Epithelial cell of proximal tubule (primary cell): ENCODE results near the gene DGKB. TPM values are rescaled to one million over a fixed set of nuclear protein-coding genes. Genes with fewer than 3 reads are reported as not detected.

Source experiments
- DNase-seq: peaks from one replicate; pipeline ENCODE4 v3.0.0-alpha.2; 2011; ENCODE audit warnings: low read depth
- H3K4me3 ChIP-seq: 2 replicates; pipeline ENCODE4 v1.5.1; 2011; ENCODE audit warnings: low read depth, mild to moderate bottlenecking, low read length
- CTCF ChIP-seq: conservative IDR thresholded peaks from 2 replicates; pipeline ENCODE4 v1.5.1; 2012; ENCODE audit warnings: low read depth, mild to moderate bottlenecking, low read length
- total RNA-seq: library from RNA; depleted of rRNA; stranded (reverse); fragments of >200 nt; gene quantifications from 2 replicates; pipeline ENCODE4 v1.2.3, GENCODE V29; 2015

The DGKB gene
- total RNA-seq, 1 donor from 2014 or later, result 0.69 TPM

GRCh38 chr7:14841086-14841485 lies 61.5 kb downstream of the DGKB start:
- TF ChIP-seq CTCF, result no peak
- no peak for DNase-seq
- H3K4me3 ChIP-seq, result no peak overlapping the region

GRCh38 chr7:14839307-14839706 lies 63.2 kb downstream of the DGKB start:
- no peak overlapping the region for H3K4me3 ChIP-seq
- no peak for DNase-seq
- TF ChIP-seq CTCF, result no peak

- no peak for TF ChIP-seq CTCF
- H3K4me3 ChIP-seq, result no peak overlapping the region
- DNase-seq, result no peak
These were observed 65.3 kb downstream of the DGKB start for GRCh38 chr7:14837216-14837615.

GRCh38 chr7:14836571-14837189 lies 65.9 kb downstream of the DGKB start:
- no peak overlapping the region for H3K4me3 ChIP-seq
- TF ChIP-seq CTCF, result no peak
- no peak for DNase-seq

- no peak for TF ChIP-seq CTCF
- H3K4me3 ChIP-seq, result no peak overlapping the region
- no peak for DNase-seq
These were observed 66.5 kb downstream of the DGKB start for GRCh38 chr7:14836006-14836405.

- no peak overlapping the region for H3K4me3 ChIP-seq
- no peak for TF ChIP-seq CTCF
- DNase-seq, result no peak
These were observed 67.2 kb downstream of the DGKB start for GRCh38 chr7:14835384-14835783.

GRCh38 chr7:14834883-14835282 lies 67.7 kb downstream of the DGKB start:
- TF ChIP-seq CTCF, result no peak
- no peak for DNase-seq
- H3K4me3 ChIP-seq, result no peak overlapping the region
